Endodermal cell (in vitro differentiated cells): ENCODE data around the gene PLXNB2. TPM values are rescaled to one million over a fixed set of nuclear protein-coding genes. Genes with fewer than 3 reads are reported as not detected.

ENCODE experiments used
- DNase-seq: peaks from one replicate; pipeline ENCODE4 v3.0.0-alpha.2; 2017
- H3K27ac ChIP-seq: 2 replicates; pipeline ENCODE4 v1.5.1; 2013; ENCODE audit warnings: mild to moderate bottlenecking, low read depth, low read length, moderate library complexity
- H3K27me3 ChIP-seq: 2 replicates; pipeline ENCODE4 v1.6.1; 2013; ENCODE audit warnings: mild to moderate bottlenecking, low read length, moderate library complexity; ENCODE audit not compliant: insufficient read depth, control insufficient read depth, poor library complexity, severe bottlenecking
- H3K36me3 ChIP-seq: 2 replicates; pipeline ENCODE4 v1.7.0; 2013; ENCODE audit warnings: mild to moderate bottlenecking, low read length, moderate library complexity; ENCODE audit not compliant: control insufficient read depth, insufficient read depth
- H3K4me1 ChIP-seq: one replicate; pipeline ENCODE4 v1.7.0; 2013; ENCODE audit warnings: low read length; ENCODE audit not compliant: control insufficient read depth, insufficient read depth
- H3K4me3 ChIP-seq: 2 replicates; pipeline ENCODE4 v1.5.1; 2013; ENCODE audit warnings: mild to moderate bottlenecking, low read length, moderate library complexity
- H3K9ac ChIP-seq: 2 replicates; pipeline ENCODE4 v1.6.1; 2013; ENCODE audit warnings: mild to moderate bottlenecking, low read length, moderate library complexity; ENCODE audit not compliant: poor library complexity, severe bottlenecking; ENCODE audit errors: extremely low read depth
- H3K9me3 ChIP-seq: 2 replicates; pipeline ENCODE4 v1.6.1; 2013; ENCODE audit warnings: mild to moderate bottlenecking, low read length, moderate library complexity; ENCODE audit not compliant: control insufficient read depth
- H3K27ac Mint-ChIP-seq: 2 replicates; pipeline ENCODE4 v1.8.0; 2020; ENCODE audit warnings: mixed read lengths
- H3K27me3 Mint-ChIP-seq: 2 replicates; pipeline ENCODE4 v1.8.0; 2021; ENCODE audit warnings: mild to moderate bottlenecking, mixed read lengths; ENCODE audit not compliant: insufficient read depth
- H3K36me3 Mint-ChIP-seq: 2 replicates; pipeline ENCODE4 v1.8.0; 2020; ENCODE audit warnings: low read depth, mixed read lengths
- H3K4me1 Mint-ChIP-seq: 2 replicates; pipeline ENCODE4 v1.8.0; 2020; ENCODE audit warnings: mixed read lengths
- H3K4me3 Mint-ChIP-seq: 2 replicates; pipeline ENCODE4 v1.8.0; 2020; ENCODE audit warnings: mild to moderate bottlenecking, moderate library complexity, mixed read lengths
- H3K9me3 Mint-ChIP-seq: 2 replicates; pipeline ENCODE4 v1.8.0; 2020; ENCODE audit warnings: mild to moderate bottlenecking, mixed read lengths
- CTCF ChIP-seq: fragments of 200-600 bp; sonication (generic); conservative IDR thresholded peaks from 2 replicates; pipeline ENCODE4 v1.5.0; 2021; ENCODE audit warnings: antibody characterized with exemption, mild to moderate bottlenecking
- WGBS, 2 experiments: methylation state at CpG; one replicate each; pipeline versions ENCODE4 v1.1.5 to v1.1.7; 2013; ENCODE audit warnings: missing lambda C conversion rate in 2 of 2, mixed read lengths in 1 of 2; ENCODE audit not compliant: insufficient coverage in 1 of 2, insufficient read length in 1 of 2; 5-methylcytosine and 5-hydroxymethylcytosine counted together
- total RNA-seq, 2 donors: library from RNA; stranded (reverse); fragmentation: NEBNext Ultra II Directional in 1 of 2; extraction: Animal tissue kit (Norgen Biotek cat#: 25700) in 1 of 2; gene quantifications; 2 replicates in 1 of 2; 3 replicates in 1 of 2; pipeline ENCODE4 v1.2.1, GENCODE V29; 2021

The PLXNB2 gene
- total RNA-seq, 2 donors from 2014 or later = 94.7 to 97.7 TPM

- WGBS, 2 experiments = 97 to 98% methylated on average over 44 to 57 of the region's 57 CpGs
- H3K27me3 Mint-ChIP-seq = no peaks in the 10 kb centered on the region
- no peak for TF ChIP-seq CTCF
- no peak overlapping the region for H3K4me3 Mint-ChIP-seq
- no peak for DNase-seq
- Histone ChIP-seq H3K27me3 (no peaks in the 10 kb centered on the region), H3K27ac (no peak overlapping the region), H3K36me3 (peaks cover 16% of the 10 kb centered on the region), H3K4me3 (no peak overlapping the region), H3K9me3 (no peaks in the 10 kb centered on the region), H3K4me1 (peaks cover 15% of the 10 kb centered on the region), H3K9ac (no peak overlapping the region)
- H3K27ac Mint-ChIP-seq = no peak overlapping the region
- no peaks in the 10 kb centered on the region for H3K9me3 Mint-ChIP-seq
- H3K36me3 Mint-ChIP-seq = peaks cover 17% of the 10 kb centered on the region
- H3K4me1 Mint-ChIP-seq = peaks cover 8% of the 10 kb centered on the region
Observed at GRCh38 chr22:50289151-50289941, 18.1 kb downstream of the PLXNB2 start.

DNA sequence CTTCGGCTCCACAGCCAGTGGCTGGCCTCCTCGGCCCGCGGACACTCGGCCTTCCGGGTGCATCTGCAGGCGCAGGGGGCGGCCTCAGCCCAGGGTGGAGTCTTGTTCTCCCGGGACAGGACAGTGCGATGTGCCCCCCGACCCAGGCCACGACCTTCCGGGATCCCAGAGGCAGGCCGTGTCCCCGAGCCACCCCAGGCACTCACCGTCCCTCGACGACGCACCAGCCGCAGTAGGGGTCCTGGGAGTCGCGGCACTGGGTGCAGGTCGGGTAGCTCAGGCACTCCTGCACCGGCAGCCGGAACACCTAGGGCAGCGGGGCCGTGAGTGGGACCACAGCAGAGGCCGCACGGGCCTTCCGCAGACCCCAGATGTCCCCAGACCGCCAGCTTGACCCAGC is 19.7 kb downstream of the PLXNB2 start:
- DNase-seq = no peak
- no peaks in the 10 kb centered on the region for H3K27me3 Mint-ChIP-seq
- TF ChIP-seq CTCF = no peak
- peaks cover under 1% of the 10 kb centered on the region for H3K4me1 ChIP-seq
- H3K4me1 Mint-ChIP-seq = peaks cover 2% of the 10 kb centered on the region
- no peaks in the 10 kb centered on the region for H3K9me3 Mint-ChIP-seq
- peaks cover 18% of the 10 kb centered on the region for H3K36me3 ChIP-seq
- H3K27me3 ChIP-seq = no peaks in the 10 kb centered on the region
- H3K36me3 Mint-ChIP-seq = peaks cover 19% of the 10 kb centered on the region
- H3K27ac Mint-ChIP-seq = no peak overlapping the region
- H3K27ac ChIP-seq = no peak overlapping the region
- WGBS, 2 experiments = 95 to 96% methylated on average over 18 to 31 of the region's 31 CpGs
- no peak overlapping the region for H3K4me3 Mint-ChIP-seq
- no peak overlapping the region for H3K4me3 ChIP-seq
- H3K9me3 ChIP-seq = no peaks in the 10 kb centered on the region
- H3K9ac ChIP-seq = no peak overlapping the region

- H3K27ac Mint-ChIP-seq = no peak overlapping the region
- no peak overlapping the region for H3K4me3 ChIP-seq
- H3K36me3 ChIP-seq = peaks cover 20% of the 10 kb centered on the region
- H3K9me3 Mint-ChIP-seq = no peaks in the 10 kb centered on the region
- WGBS, 2 experiments = 96 to 97% methylated on average over 31 to 40 of the region's 40 CpGs
- H3K36me3 Mint-ChIP-seq = peaks cover 22% of the 10 kb centered on the region
- no peaks in the 10 kb centered on the region for H3K27me3 ChIP-seq
- H3K27ac ChIP-seq = no peak overlapping the region
- no peak for TF ChIP-seq CTCF
- H3K4me3 Mint-ChIP-seq = no peak overlapping the region
- DNase-seq = no peak
- no peaks in the 10 kb centered on the region for H3K27me3 Mint-ChIP-seq
- no peaks in the 10 kb centered on the region for H3K9me3 ChIP-seq
- H3K9ac ChIP-seq = no peak overlapping the region
- no peaks in the 10 kb centered on the region for H3K4me1 ChIP-seq
- H3K4me1 Mint-ChIP-seq = no peaks in the 10 kb centered on the region
Observed at GRCh38 chr22:50286701-50287318, 20.6 kb downstream of the PLXNB2 start.
